GM11168 (cell line): ENCODE data around the gene CHDH.

Experiments used
- in situ Hi-C: fragments of 300-500 bp; cut with MboI; formaldehyde crosslinking; loops from one replicate; pipeline ENCODE4 v1.12.0; 2022; ENCODE audit warnings: low sequenced_read_pairs; ENCODE audit not compliant: unreplicated experiment

The CHDH gene

GRCh38 chr3:53795789-53796560 lies 50.2 kb downstream of the CHDH start:
- in situ Hi-C loops: no loop called here

DNA sequence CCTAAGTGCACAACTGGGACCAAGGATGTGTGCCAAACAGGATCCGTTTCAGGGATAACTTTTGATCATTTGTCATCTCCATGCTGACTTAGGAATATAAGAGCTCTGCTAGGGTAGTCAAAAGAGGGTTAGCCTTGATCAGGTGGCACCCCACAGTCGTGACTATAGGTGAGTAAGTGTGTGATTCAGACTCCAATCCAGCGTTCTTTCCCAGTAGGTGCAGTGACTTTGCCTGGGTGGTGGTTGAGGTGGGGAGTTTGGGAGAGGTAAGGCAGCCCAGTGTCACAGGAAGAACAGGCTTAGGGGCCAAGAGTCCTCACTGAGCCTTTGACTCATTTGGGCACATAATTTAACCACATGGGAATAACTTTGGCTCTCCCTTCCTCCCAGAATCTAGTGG lies 51.0 kb downstream of the CHDH start:
- in situ Hi-C loops: no loop called here

GRCh38 chr3:53794597-53794996 lies 51.6 kb downstream of the CHDH start:
- in situ Hi-C loops: no loop called here

- in situ Hi-C loops: no loop called here
These were observed 53.4 kb downstream of the CHDH start for GRCh38 chr3:53792866-53793265.

- in situ Hi-C loops: no loop called here
These were observed 54.9 kb downstream of the CHDH start for GRCh38 chr3:53791317-53791716.

GRCh38 chr3:53790470-53790869 lies 55.7 kb downstream of the CHDH start:
- in situ Hi-C loops: no loop called here

DNA sequence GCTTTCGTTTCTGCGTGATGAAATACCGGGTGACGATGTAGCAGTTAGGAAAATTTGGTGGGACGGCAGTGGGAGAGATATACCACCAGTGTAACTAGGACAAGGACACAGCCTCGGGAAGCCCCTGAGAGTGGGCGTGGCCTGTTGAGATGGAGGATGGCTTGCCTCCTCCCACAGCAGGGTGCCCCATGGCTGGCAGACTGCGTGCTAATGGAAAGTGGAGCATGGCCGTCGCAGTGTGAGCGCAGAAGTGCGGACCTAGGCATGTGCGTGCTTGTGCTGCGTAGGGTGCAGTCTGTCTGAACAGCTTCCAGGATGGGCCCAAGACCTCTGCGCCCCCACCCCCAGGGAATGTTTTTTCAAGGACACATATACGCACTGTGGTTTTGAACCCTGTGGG lies 56.8 kb downstream of the CHDH start:
- in situ Hi-C loops: no loop called here

DNA sequence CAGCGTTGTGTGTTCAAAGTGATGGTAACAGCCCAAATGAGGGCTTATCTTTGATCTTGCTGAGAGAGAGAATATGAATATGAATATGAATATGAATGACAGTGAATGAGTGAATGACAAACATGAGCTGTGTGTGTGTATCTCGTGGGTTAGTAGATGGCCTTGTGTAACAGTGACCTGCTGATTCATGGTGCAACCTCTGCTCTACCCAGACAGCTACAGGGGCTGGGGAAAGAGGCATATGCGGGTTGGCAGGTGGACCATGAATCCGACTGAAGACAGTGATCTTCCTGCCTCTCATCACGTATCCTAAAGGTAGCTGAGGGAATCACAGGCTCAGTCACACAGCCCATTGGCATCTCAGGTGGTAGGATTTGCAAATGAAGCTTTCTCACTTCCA lies 58.2 kb downstream of the CHDH start:
- in situ Hi-C loops: no loop called here

DNA sequence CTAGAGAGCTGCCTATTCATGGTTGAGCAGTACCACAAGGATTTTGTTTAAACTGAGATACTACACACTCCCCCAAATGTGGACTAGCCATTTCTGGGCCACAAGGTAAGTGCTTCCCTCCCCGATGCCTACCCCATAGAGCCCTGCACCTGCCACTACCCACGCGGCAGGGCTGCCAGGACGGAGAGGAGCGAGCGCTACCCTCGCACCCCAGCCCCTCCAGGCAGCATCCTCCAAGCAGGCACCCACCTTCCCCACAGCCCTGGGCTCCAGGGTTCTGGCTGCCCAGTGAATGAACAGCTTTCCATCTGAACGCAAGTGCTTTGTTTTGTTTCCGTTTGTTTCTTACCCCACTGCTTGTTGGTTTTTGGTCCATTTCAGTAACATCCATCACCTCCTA lies 59.2 kb downstream of the CHDH start:
- in situ Hi-C loops: no loop called here

DNA sequence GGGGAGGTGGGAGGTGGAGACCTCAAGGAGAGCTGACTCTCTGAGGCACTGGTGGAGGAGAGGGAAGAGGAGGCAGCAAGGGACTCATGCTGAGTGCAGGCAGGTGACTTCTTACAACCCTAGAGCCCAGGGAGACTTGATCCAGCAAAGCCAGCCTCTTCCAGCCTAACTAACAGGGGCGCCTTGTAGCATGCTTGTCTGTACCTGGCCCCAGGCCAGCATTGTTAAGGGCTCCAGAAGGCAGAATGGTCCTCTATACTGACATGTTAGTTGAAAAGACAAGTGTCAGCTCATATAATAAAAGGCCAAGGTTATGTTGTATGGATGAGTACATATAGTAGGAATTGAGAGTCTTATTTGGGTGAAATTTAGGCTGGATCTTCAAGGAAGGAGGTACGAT lies 65.4 kb downstream of the CHDH start:
- in situ Hi-C loops: no loop called here

- in situ Hi-C loops: no loop called here
These were observed 66.0 kb downstream of the CHDH start for GRCh38 chr3:53780171-53780570.

DNA sequence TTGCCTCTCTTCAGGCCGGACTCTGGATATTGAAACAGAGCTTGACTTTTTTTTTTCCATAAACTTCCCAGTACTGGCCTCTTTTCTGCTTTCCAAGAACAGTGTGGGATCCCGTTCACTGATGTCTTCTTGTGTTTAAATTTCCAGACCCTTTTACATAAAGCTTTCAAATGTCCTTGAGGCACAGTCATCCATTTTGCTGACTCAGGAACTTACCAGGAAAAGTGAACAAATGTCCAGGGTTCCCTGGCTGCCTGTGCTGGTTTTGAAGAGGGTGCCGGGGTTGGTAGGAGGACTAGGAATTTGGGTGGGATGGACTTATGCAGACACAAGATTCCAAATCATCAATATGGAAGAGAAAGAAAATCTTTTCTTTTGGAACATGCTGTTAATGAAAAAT lies 68.1 kb downstream of the CHDH start:
- in situ Hi-C loops: no loop called here

DNA sequence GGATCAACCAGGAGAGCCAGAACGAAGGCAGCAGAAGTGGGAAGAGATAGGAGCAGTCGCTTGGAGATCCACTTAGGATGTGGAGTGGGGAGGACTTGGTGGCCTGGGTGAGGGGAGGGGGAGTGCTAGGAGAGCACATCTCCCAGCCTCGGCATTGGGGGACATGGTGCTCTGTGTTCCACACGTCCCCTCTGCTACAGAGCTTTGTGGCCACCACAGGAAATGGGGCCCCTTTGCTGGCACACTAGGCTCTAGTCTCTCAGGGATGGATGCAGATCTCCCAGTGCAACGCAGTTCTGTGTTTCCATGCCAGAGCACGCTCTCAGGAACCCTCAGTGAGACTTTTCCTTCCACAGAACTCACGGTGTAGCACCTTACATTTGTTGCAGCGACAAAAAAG lies 68.8 kb downstream of the CHDH start:
- in situ Hi-C loops: no loop called here

DNA sequence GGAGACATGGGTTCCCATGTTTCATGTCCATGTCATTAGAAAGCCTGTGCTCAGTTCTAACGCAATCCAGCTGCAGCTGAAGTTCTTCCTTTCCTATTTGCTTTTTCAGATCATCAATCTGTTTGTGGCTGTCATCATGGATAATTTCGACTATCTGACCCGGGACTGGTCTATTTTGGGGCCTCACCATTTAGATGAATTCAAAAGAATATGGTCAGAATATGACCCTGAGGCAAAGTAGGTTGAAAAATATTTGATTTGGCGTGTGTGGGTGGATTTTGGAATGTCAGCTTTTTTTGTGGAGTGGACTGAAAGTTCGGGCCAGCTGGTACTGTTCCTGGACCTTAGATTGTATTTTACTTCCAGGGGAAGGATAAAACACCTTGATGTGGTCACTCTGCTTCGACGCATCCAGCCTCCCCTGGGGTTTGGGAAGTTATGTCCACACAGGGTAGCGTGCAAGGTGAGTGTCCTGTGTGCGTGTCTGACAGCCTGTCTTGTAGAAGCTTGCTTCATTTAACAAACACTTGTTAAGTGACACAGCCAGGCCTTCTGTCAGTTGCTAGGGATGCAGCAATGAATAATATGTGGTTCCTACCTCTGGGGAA lies 69.6 kb downstream of the CHDH start:
- in situ Hi-C loops: no loop called here

DNA sequence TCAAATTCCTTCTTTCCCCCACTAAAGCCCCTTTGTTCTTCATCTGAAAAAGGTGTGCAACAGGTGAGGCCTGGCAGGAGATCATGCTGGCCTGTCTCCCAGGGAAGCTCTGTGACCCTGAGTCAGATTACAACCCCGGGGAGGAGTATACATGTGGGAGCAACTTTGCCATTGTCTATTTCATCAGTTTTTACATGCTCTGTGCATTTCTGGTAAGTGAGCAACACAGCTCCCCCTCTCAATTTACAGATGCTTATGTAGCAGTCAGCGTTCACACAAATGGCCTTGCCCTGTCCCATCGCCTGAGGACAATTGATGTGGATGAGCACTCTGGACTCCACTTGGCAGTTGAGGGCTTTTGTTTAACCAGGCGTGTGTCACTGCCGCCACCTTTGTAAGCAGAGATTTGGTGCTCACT lies 70.4 kb downstream of the CHDH start:
- in situ Hi-C loops: no loop called here

DNA sequence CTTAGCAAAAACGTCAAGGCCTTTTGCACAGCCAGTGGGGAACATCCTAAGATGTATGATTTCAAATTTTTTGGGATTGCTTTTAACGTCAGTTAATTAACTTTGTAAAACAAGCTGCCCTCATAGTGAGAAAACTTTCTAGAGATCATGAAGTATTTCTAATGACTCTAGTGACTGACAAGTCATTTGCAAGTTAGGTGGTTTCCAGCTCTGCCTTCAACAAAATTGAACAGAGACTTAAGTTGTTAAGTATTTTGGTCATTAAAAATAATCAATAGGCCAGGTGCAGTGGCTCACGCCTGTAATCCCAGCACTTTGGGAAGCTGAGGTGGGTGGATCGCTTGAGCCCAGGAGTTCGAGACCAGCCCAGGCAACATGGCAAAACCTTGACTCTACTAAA lies 71.2 kb downstream of the CHDH start:
- in situ Hi-C loops: no loop called here

DNA sequence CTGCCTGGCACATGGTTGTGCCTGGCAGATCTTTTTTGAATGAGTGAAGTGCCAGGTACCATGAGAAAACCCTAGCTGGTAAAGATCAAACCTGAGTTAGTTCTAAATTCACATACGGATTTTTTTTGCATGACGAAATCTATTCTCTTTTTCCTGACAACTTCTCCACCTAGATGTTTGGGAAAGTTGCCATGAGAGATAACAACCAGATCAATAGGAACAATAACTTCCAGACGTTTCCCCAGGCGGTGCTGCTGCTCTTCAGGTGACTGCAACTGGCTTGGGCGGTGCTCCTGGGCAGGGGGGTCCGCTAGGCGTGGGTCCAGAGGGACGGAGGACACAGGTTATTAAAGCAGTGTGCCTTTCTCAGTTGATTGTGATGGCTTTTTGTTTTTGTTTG lies 71.8 kb downstream of the CHDH start:
- in situ Hi-C loops: no loop called here

- in situ Hi-C loops: no loop called here
These were observed 72.4 kb downstream of the CHDH start for GRCh38 chr3:53773611-53774368.

- in situ Hi-C loops: no loop called here
These were observed 73.2 kb downstream of the CHDH start for GRCh38 chr3:53773021-53773436.

DNA sequence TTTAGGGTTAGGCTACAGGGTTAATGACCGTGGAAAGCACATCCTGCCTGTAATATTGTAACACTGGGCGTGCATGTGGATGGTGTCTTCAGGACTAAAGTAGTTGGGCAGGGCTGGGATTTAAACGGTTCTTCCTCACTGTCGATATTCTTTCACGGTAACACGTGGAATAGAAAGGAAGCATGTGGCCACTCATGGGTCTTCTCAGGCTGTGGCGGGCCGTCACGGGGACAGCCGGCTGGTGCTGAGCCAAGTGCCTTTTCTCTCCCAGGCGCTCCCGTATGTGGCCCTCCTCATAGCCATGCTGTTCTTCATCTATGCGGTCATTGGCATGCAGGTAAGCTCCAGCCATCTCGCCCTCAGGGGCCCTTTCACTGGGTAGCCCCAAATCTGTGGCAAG lies 73.7 kb downstream of the CHDH start:
- in situ Hi-C loops: no loop called here
